ENCODE data around the gene COG1.
"Not testable (repeated sequence)": the region's sequence is repeated elsewhere in the genome, so short reads cannot be mapped to it uniquely, and the experiment has no call there.

COG1 gene

GRCh38 chr17:73192894-73193701, at the start of gene COG1:
Gene COG1 (plus strand): TSS chr17:73193055. CDS start chr17:73193070, 15 bp downstream.
- FAIRE-seq (peak; percentile 79), DNase-seq (ENCODE audit: insufficient read length, low spot score) (peak; percentile 94)

DNA sequence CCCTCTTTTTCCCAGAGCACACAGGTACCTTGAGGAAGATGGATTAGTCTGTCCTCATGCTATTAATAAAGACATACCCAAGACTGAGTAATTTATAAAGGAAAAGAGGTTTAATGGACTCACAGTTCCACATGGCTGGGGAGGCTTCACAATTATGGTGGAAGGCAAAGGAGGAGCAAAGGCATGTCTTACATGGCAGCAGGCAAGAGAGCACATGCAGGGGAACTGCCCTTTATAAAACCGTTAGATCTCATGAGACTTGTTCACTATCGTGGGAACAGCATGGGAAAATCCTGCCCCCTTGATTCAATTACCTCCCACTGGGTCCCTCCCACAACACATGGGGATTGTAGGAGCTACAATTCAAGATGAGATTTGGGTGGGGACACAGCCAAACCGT, 48.6 kb upstream of the COG1 start:
- DNase-seq (ENCODE audit: insufficient read length, low spot score); FAIRE-seq: not testable (repeated sequence)

DNA sequence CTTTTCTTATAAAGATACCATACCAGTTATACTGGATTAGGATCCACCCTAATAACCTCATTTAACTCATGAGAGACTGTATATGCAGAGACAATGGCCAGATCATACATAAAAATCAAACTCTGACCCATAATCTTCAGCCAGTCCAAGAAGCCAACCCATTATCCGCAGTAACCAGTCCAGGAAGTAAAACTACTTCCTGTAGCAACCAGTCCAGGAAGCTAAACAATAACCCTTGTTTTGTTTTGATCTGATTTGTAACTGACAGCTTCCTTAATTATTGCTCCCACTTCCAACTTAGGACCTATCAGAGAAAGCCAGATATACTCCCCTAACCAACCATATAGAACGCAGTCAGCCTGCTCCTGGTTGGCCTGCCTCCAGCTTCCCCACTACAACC, 47.2 kb upstream of the COG1 start:
- DNase-seq (ENCODE audit: insufficient read length, low spot score) (no peak), FAIRE-seq (no peak)

- DNase-seq (ENCODE audit: insufficient read length, low spot score); FAIRE-seq: not testable (repeated sequence)
Measured at GRCh38 chr17:73147791-73148190, 45.1 kb upstream of the COG1 start.

DNA sequence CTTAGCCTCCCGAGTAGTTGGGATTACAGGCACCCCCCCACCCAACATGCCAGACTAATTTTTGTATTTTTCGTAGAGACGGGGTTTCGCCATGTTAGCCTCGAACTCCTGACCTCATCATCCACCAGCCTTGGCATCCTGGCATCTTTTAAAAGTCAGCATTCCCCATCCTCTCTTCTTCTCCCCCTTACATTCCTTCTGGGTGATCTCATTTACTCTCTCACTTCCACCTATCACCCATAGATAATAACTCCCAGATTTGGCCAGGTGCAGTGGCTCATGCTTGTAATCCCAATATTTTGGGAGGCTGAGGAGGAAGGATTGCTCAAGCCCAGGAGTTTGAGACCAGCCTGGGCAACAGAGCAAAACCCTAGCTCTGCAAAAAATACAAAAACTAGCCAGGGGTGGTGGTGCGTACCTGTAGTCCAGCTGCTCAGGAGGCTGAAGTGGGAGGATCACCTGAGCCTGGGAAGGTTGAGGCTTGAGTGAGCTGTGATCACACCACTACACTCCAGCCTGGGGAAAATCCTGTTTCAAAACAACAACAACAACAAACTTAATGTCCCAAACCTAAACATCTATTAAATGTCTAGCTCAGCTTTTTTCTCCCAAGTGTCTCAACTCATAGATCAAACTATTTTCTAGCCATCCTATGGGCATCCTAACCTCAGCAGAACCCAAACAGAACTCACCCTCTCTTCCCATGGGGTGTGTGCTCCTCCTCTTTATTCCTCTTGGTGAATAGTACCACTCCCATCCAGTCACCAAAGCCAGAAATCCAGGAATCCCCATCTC, 44.1 kb upstream of the COG1 start:
- DNase-seq (ENCODE audit: insufficient read length, low spot score) (no peak), FAIRE-seq (no peak)

DNA sequence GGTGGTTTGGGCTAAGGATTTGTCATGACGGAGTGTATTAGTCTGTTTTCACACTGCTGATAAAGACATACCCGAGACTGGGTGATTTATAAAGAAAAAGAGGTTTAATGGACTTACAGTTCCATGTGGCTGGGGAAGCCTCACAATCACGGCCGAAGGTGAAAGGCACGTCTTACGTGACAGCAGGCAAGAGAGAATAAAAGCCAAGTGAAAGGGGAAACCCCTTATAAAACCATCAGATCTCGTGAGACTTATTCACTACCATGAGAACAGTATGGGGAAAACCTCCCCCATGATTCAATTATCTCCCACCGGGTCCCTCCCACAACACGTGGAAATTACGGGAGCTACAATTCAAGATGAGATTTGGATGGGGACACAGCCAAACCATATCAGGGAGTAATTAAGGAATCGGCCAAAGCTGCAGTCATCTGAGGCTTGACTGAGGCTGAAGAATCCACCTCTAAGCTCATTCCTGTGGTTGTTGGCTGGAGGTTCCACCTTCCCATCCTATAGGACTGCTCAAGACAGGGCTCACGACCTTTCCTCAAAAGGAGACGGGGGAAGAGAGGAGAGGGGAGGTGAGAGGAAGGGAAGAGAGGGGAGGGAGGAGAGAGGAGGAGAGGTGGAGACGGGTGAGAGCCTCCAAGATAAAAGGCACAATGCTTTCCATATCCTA, 42.1 kb upstream of the COG1 start:
- FAIRE-seq, result peak; percentile 48
- DNase-seq (ENCODE audit: insufficient read length, low spot score), result not testable (repeated sequence)

- FAIRE-seq (no peak), DNase-seq (ENCODE audit: insufficient read length, low spot score) (no peak)
Measured at GRCh38 chr17:73151916-73152632, 40.8 kb upstream of the COG1 start.

- no peak for FAIRE-seq
- no peak for DNase-seq (ENCODE audit: insufficient read length, low spot score)
Measured at GRCh38 chr17:73155410-73156165, 37.3 kb upstream of the COG1 start.

DNA sequence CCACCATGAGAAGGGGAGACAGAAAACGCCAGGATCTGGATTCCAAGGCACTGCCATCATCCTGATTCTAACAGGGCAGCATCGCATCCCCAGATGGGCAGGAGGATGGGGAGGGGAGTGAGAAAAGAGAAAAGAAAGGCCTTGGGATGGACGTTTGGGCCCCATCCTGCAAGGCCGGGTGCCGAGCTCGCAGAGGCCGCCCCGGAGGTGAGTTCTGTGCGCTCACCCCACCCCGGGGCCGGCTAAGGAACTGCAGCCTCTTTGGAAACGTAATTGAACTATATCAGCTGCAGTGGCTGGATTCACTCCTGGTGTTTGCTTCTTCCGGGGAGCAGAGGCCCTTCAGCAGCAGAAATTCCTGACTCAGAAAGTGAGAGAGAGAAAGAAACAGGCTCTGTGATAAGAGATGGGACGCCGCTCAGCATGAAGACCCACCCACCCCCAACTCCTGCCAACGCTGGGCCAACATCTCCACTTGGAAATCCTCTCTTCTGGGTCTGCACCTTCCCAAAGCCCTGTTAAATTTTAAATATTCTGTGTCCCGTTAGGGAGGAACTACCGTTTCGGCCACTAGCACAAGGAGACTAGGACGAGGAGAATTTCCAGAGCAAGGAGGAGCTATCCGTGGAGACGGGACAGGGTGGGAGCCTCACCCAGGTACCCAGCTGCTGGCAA, 36.6 kb upstream of the COG1 start:
- FAIRE-seq, result peak; percentile 67

DNA sequence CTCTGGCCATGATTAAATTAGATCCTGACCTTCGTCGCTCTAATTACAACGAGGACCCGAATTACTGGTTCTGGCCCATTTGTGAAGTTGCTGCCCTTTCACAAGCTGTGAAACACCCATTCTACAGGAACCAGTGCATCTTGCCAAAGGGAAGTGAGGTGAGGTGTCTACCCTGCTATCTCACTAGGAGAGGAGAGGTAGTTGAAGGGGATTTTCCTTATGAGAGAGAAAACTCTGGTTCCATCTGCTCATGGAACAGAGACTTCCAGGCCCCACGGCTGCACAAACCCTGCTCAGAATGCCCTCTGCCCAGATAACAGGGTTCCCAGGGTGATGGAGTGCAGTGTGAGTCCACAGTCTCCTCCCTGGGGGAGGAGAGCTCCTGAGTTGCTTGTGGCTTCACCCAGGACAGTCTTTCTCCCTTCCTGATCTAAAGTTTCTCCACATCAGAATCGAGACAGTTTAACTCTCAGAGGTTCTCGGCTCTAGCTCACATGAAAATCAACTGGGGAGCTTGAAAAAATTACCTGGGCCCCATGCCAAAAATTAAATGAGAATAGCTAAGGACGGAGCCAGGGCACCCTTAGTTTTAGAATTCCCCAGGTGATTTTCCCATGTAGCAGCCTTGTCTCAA, 35.9 kb upstream of the COG1 start:
- FAIRE-seq (no peak), DNase-seq (ENCODE audit: insufficient read length, low spot score) (no peak)

More for the DNA sequence above, 36.6 kb upstream of the COG1 start:
- DNase-seq (ENCODE audit: insufficient read length, low spot score), result peak; percentile 90

DNA sequence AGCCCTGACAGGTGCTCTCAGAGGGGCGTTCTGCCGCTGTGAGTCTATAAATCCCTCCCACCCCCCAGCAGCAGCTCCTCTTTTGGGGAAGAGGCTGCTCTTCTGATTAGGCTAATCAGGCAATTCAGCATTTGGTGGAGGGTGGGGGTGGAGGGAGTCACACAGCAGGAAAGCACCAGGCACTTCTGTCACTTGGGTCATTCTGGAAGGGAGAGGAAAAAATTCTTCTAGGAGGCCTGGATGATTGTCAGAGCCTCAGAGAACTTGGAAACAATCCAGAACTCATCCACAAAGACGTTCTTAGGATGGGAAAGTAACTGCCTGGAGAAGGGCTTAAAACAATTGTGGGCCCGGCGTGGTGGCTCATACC, 35.3 kb upstream of the COG1 start:
- DNase-seq (ENCODE audit: insufficient read length, low spot score), result no peak

GRCh38 chr17:73158133-73158532, 34.7 kb upstream of the COG1 start:
- FAIRE-seq (no peak), DNase-seq (ENCODE audit: insufficient read length, low spot score) (no peak)

More for the DNA sequence above, 35.3 kb upstream of the COG1 start:
- no peak for FAIRE-seq

GRCh38 chr17:73160980-73161630, 31.8 kb upstream of the COG1 start:
- FAIRE-seq (no peak), DNase-seq (ENCODE audit: insufficient read length, low spot score) (no peak)

- FAIRE-seq (peak; percentile 28), DNase-seq (ENCODE audit: insufficient read length, low spot score) (no peak)
Measured at GRCh38 chr17:73163043-73163442, 29.8 kb upstream of the COG1 start.

DNA sequence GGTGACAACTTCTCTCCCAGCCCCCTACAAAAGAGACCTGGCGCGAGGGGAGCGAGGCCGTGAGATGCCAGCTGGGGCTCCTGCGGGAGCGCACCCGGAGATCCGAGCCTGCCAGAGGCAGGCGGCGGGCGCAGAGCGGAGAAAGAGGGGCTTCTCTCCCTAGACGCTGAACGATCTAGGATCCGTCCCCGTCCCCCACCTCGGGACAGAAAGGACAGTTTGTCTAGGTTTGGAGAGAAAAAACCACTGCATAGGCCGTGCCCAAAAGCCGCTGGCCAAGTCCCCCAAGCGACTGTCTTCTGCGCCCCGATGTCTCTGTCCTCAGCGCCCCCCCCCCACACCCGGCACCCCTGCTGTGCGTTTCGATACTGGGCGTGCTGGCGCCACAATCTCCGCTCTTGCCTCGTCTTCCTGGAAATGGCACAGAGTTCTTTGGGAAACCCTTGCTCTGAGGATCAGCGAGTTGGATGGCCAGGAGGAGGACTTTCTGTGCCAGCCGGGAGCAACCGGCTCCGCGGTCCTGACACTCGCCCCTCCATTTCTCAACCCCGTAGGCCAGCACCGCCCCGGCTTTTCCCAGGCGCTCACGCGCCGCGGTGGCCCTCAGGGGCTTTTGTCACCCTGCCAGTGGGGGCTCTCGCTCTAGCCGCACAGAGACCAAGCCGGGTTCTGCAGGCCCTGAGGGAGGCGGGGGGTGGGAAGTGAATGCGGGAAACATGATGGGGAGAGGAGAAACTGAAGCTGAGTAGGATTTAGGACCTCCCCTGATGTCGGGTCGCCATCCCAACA, 27.0 kb upstream of the COG1 start:
- FAIRE-seq (no peak), DNase-seq (ENCODE audit: insufficient read length, low spot score) (no peak)

GRCh38 chr17:73166731-73167581, 25.9 kb upstream of the COG1 start:
- FAIRE-seq (no peak), DNase-seq (ENCODE audit: insufficient read length, low spot score) (no peak)

- FAIRE-seq, result no peak
Measured at GRCh38 chr17:73168667-73169066, 24.2 kb upstream of the COG1 start.

More at GRCh38 chr17:73168667-73169066, 24.2 kb upstream of the COG1 start:
- no peak for DNase-seq (ENCODE audit: insufficient read length, low spot score)

All from HTR-8/SVneo (cell line).